Fibroblast of lung (primary cell): Measurements from ENCODE around the gene DSTYK.

Experiments
- CTCF ChIP-seq, 2 donors: IDR thresholded peaks in 1 of 2; conservative IDR thresholded peaks in 1 of 2; 1 replicate in 1 of 2; 2 replicates in 1 of 2; pipeline ENCODE4 v1.5.1; 2011 to 2012; ENCODE audit warnings: low read length in 2 of 2, control low read depth in 1 of 2, inconsistent platforms in 1 of 2, low read depth in 1 of 2, mild to moderate bottlenecking in 1 of 2
- EZH2 ChIP-seq: IDR thresholded peaks from 2 replicates; pipeline ENCODE4 v1.5.1; 2012; ENCODE audit warnings: low read length, control low read depth, mild to moderate bottlenecking; ENCODE audit errors: missing control alignments

- no peak for TF ChIP-seq CTCF (conservative IDR thresholded peaks at IDR 0.05 in 1 of 2, IDR thresholded peaks at IDR 0.05 in 1 of 2; ENCODE audit: low read depth in 1 of 2, low read length in 2 of 2)
- TF ChIP-seq EZH2: no peak
These were observed 64.2 kb downstream of the DSTYK start for GRCh38 chr1:205147191-205147835.
